ENCODE results near the gene ALOXE3. TPM values are rescaled to one million over a fixed set of nuclear protein-coding genes. Genes with fewer than 3 reads are reported as not detected.

The ALOXE3 gene
- total RNA-seq = under 1 TPM in 1 of 2 experiments, not detected in 1; 0.09 TPM

DNA sequence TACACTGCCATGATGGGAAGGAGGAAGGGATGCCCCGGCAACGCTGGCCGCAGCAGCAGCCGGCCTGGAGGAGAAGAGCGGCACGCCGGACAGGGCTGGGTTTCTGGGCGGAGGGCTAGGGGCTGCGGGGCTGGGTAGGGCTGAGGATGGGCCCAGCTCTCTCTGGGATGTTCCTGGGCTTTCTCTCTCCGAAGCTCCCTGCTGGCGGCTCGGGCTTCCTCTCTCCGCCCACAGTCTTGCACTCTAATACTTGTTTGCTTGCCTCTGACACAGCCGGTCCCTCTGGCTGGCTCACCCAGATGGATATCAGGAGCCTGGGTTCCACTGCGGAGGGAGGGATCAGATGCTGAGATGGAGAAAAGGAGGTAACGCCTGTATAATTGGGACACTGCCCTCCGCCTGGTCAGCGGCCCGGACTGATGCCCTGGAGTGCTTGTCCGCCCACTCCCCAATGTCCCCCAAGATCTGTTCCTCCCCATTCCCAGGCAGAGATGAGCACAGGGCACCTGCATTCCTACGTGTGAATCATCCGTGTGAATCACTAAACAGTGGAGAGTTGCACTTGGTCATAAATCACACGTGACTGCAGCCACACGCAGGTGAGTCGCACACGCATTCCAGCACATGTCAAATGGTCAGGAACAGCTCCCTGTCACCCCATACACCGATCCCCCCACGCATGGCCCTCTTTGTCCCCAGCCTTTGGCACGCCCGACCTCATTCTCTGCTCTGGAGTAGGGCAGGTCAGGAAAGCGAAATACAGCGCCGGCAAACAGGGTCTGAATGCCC lies at the start of gene ALOXE3:
Gene ALOXE3 (minus strand): TSS at position 535 of the 789 bp plus-strand sequence. CDS start 524 bp downstream, at position 11.
- DNase-seq (peak; percentile 47), ATAC-seq (no peak)
- CTCF ChIA-PET = interaction anchor here (0.8 to 7.0 kb wide), 25 partner anchors 8 to 185 kb away, joined by 3 to 98 read pairs (median 11); partner anchors contain the start of genes BORCS6, CTC1, PER1 and PFAS

DNA sequence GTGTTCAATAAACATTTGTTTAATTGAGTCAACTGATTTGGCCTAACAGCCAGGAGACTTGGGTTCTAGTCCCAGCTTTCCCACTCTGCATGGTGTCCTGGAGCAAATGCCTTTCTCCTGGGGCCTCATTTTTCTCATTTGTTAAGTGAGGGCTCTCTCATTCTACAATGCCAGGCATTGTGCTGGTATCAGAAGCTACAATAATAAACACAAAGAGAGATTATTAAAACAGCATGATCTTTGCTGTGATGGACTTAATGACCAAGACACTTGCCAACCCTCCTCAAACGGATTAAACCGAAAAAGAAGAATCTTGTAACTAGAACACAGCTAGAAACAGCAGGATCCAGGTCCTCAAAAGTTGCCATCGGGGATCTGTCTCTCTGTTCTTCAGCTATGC lies 49.2 kb upstream of the ALOXE3 start:
- ChIA-PET CTCF (interaction anchor here (0.9 to 2.1 kb wide), 4 partner anchors 8 to 49 kb away, joined by 3 to 7 read pairs (median 4); no protein-coding TSS in a partner anchor), POLR2A (interaction anchor here (0.6 to 1.8 kb wide), 10 partner anchors 8 to 43 kb away, joined by 3 to 5 read pairs (median 4); partner anchors contain the start of genes AURKB and HES7)
- no peaks in the 10 kb centered on the region for H3K36me3 Mint-ChIP-seq (ENCODE audit: low read depth)
- H3K9me3 Mint-ChIP-seq = no peaks in the 10 kb centered on the region
- H3K4me1 Mint-ChIP-seq (ENCODE audit: low read depth) = peaks cover 24% of the 10 kb centered on the region
- TF ChIP-seq, protein P1, sequence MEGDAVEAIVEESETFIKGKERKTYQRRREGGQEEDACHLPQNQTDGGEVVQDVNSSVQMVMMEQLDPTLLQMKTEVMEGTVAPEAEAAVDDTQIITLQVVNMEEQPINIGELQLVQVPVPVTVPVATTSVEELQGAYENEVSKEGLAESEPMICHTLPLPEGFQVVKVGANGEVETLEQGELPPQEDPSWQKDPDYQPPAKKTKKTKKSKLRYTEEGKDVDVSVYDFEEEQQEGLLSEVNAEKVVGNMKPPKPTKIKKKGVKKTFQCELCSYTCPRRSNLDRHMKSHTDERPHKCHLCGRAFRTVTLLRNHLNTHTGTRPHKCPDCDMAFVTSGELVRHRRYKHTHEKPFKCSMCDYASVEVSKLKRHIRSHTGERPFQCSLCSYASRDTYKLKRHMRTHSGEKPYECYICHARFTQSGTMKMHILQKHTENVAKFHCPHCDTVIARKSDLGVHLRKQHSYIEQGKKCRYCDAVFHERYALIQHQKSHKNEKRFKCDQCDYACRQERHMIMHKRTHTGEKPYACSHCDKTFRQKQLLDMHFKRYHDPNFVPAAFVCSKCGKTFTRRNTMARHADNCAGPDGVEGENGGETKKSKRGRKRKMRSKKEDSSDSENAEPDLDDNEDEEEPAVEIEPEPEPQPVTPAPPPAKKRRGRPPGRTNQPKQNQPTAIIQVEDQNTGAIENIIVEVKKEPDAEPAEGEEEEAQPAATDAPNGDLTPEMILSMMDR (IDR thresholded peaks at IDR 0.05) = no peak
- no peak for DNase-seq
- intact Hi-C loops (cut with micrococcal nuclease) = no loop called here
- H3K4me3 Mint-ChIP-seq = no peak overlapping the region
- no peak for ATAC-seq
- H3K27me3 Mint-ChIP-seq = no peaks in the 10 kb centered on the region
- H3K27ac Mint-ChIP-seq = no peak overlapping the region

More for the DNA sequence above, at the start of gene ALOXE3:
- TF ChIP-seq, protein P1 (IDR thresholded peaks at IDR 0.05) = no peak
- Mint-ChIP-seq H3K9me3 (no peaks in the 10 kb centered on the region), H3K27me3 (peaks cover 41% of the 10 kb centered on the region), H3K36me3 (ENCODE audit: low read depth) (peaks cover 8% of the 10 kb centered on the region), H3K4me3 (peak within 1 kb of the TSS; percentile 97), H3K4me1 (ENCODE audit: low read depth) (peaks cover 28% of the 10 kb centered on the region), H3K27ac (peak within 1 kb of the TSS; percentile 77)
- intact Hi-C loops (cut with micrococcal nuclease) = loop anchor here (2.0 to 5.0 kb wide), 2 partner anchors 41 to 105 kb away; no protein-coding TSS in a partner anchor
- POLR2A ChIA-PET = interaction anchor here (1.3 to 7.1 kb wide), 14 partner anchors 8 to 433 kb away, joined by 3 to 102 read pairs (median 15); partner anchors contain the start of genes CTC1, PFAS, TP53 and WRAP53

DNA sequence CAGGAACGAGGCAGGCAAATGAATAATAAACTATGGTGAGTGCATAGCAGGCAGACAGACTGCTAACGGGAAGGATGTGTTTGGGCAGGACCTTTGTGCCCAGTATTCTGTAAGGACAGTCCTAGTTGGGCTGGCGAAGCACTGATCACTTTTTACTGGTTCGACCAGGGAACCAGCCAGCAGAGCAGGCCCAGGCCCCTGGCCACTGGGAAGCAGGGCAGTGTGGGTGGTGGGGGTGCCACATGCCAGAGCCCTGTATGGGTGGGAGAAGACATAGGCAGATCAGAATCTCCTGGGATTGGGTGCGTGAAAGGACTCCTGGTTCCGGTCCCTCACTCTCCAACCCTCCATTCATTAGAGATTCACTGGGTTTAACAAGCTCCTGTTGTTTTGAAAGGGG lies 48.4 kb upstream of the ALOXE3 start:
- no peak overlapping the region for H3K4me3 Mint-ChIP-seq
- ChIA-PET POLR2A (interaction anchor here (1.1 to 1.8 kb wide), 2 partner anchors 13 to 15 kb away, joined by 3 to 5 read pairs; no protein-coding TSS in a partner anchor), CTCF (interaction anchor here (1.8 to 2.1 kb wide), 2 partner anchors 19 to 48 kb away, joined by 4 to 7 read pairs; no protein-coding TSS in a partner anchor)
- H3K27ac Mint-ChIP-seq = peak overlapping the region; percentile 21
- DNase-seq = no peak
- TF ChIP-seq, protein P1 (IDR thresholded peaks at IDR 0.05) = no peak
- intact Hi-C loops (cut with micrococcal nuclease) = no loop called here
- no peak for ATAC-seq
- peaks cover 3% of the 10 kb centered on the region for H3K36me3 Mint-ChIP-seq (ENCODE audit: low read depth)
- peaks cover 24% of the 10 kb centered on the region for H3K4me1 Mint-ChIP-seq (ENCODE audit: low read depth)
- H3K9me3 Mint-ChIP-seq = no peaks in the 10 kb centered on the region
- no peaks in the 10 kb centered on the region for H3K27me3 Mint-ChIP-seq

DNA sequence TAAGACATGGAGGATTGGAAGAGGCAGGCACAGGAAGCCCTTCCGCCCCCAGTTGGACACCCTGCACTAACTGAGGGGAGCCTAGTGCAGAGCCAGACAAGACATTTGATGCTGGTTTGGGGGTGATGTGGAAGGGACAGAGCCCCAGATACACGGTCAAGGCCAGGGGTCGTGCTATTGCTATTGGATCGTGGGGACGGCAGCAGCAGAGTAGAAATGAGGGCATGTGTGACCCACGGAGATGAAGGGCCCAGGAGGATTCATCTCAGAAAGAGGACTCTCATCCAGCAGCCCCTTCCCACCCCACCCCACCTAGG lies 46.5 kb upstream of the ALOXE3 start:
- no peaks in the 10 kb centered on the region for H3K27me3 Mint-ChIP-seq

More for the DNA sequence above, 46.5 kb upstream of the ALOXE3 start:
- peaks cover 21% of the 10 kb centered on the region for H3K36me3 Mint-ChIP-seq (ENCODE audit: low read depth)
- peak overlapping the region; percentile 99 for H3K27ac Mint-ChIP-seq
- ATAC-seq = peak; percentile 9
- DNase-seq = no peak
- no peaks in the 10 kb centered on the region for H3K9me3 Mint-ChIP-seq
- intact Hi-C loops (cut with micrococcal nuclease) = no loop called here
- H3K4me3 Mint-ChIP-seq = peak overlapping the region; percentile 77
- POLR2A ChIA-PET = interaction anchor here (0.8 to 22.8 kb wide), 13 partner anchors 7 to 478 kb away, joined by 3 to 476 read pairs (median 5); partner anchors contain the start of genes HES7 and TMEM107
- TF ChIP-seq, protein P1 (IDR thresholded peaks at IDR 0.05) = no peak
- CTCF ChIA-PET = interaction anchor here (0.6 to 1.3 kb wide), 4 partner anchors 28 to 82 kb away, joined by 3 to 4 read pairs (median 3); no protein-coding TSS in a partner anchor
- H3K4me1 Mint-ChIP-seq (ENCODE audit: low read depth) = peaks cover 43% of the 10 kb centered on the region
